Measurements from ENCODE around the gene TBC1D1.

The TBC1D1 gene

GRCh38 chr4:38128478-38129459, 237.9 kb downstream of the TBC1D1 start:
- peaks cover 38% of the 10 kb centered on the region for H3K4me1 ChIP-seq (ENCODE audit: control insufficient read depth, insufficient read depth, low read length, poor library complexity, severe bottlenecking)
- H3K27ac ChIP-seq (ENCODE audit: insufficient read depth, low read length, poor library complexity, severe bottlenecking): peak overlapping the region; percentile 53
- H3K36me3 ChIP-seq (ENCODE audit: control insufficient read depth, insufficient read depth, low read length): peaks cover 13% of the 10 kb centered on the region
- no peaks in the 10 kb centered on the region for H3K9me3 ChIP-seq (ENCODE audit: control insufficient read depth, low read length)
- no peaks in the 10 kb centered on the region for H3K27me3 ChIP-seq (replicated peaks; ENCODE audit: control insufficient read depth, insufficient read depth, low read length, poor library complexity, severe bottlenecking)
- H3K4me3 ChIP-seq (ENCODE audit: insufficient read depth, low read depth, low read length, poor library complexity, severe bottlenecking): no peak overlapping the region
- peak; percentile 24 to 55 (median 38) for DNase-seq

GRCh38 chr4:38129460-38130227, 238.8 kb downstream of the TBC1D1 start:
- Histone ChIP-seq H3K27me3 (replicated peaks; ENCODE audit: control insufficient read depth, insufficient read depth, low read length, poor library complexity, severe bottlenecking) (no peaks in the 10 kb centered on the region), H3K4me3 (ENCODE audit: insufficient read depth, low read depth, low read length, poor library complexity, severe bottlenecking) (no peak overlapping the region), H3K27ac (ENCODE audit: insufficient read depth, low read length, poor library complexity, severe bottlenecking) (peak overlapping the region; percentile 53), H3K4me1 (ENCODE audit: control insufficient read depth, insufficient read depth, low read length, poor library complexity, severe bottlenecking) (peaks cover 38% of the 10 kb centered on the region), H3K36me3 (ENCODE audit: control insufficient read depth, insufficient read depth, low read length) (peaks cover 13% of the 10 kb centered on the region), H3K9me3 (ENCODE audit: control insufficient read depth, low read length) (no peaks in the 10 kb centered on the region)
- no peak for DNase-seq

GRCh38 chr4:38130884-38131283, 240.0 kb downstream of the TBC1D1 start:
- Histone ChIP-seq H3K4me1 (ENCODE audit: control insufficient read depth, insufficient read depth, low read length, poor library complexity, severe bottlenecking) (peaks cover 38% of the 10 kb centered on the region), H3K27ac (ENCODE audit: insufficient read depth, low read length, poor library complexity, severe bottlenecking) (peak overlapping the region; percentile 64)

GRCh38 chr4:38131371-38132091, 240.6 kb downstream of the TBC1D1 start:
- peaks cover 5% of the 10 kb centered on the region for H3K36me3 ChIP-seq (ENCODE audit: control insufficient read depth, insufficient read depth, low read length)
- no peaks in the 10 kb centered on the region for H3K9me3 ChIP-seq (ENCODE audit: control insufficient read depth, low read length)
- peak; percentile 59 to 70 (median 63) for DNase-seq
- H3K27me3 ChIP-seq (replicated peaks; ENCODE audit: control insufficient read depth, insufficient read depth, low read length, poor library complexity, severe bottlenecking): no peaks in the 10 kb centered on the region
- H3K4me3 ChIP-seq (ENCODE audit: insufficient read depth, low read depth, low read length, poor library complexity, severe bottlenecking): no peak overlapping the region
- peaks cover 38% of the 10 kb centered on the region for H3K4me1 ChIP-seq (ENCODE audit: control insufficient read depth, insufficient read depth, low read length, poor library complexity, severe bottlenecking)
- peak overlapping the region; percentile 64 for H3K27ac ChIP-seq (ENCODE audit: insufficient read depth, low read length, poor library complexity, severe bottlenecking)

More at GRCh38 chr4:38130884-38131283, 240.0 kb downstream of the TBC1D1 start:
- no peak for DNase-seq
- Histone ChIP-seq H3K27me3 (replicated peaks; ENCODE audit: control insufficient read depth, insufficient read depth, low read length, poor library complexity, severe bottlenecking) (no peaks in the 10 kb centered on the region), H3K36me3 (ENCODE audit: control insufficient read depth, insufficient read depth, low read length) (peaks cover 7% of the 10 kb centered on the region), H3K4me3 (ENCODE audit: insufficient read depth, low read depth, low read length, poor library complexity, severe bottlenecking) (no peak overlapping the region), H3K9me3 (ENCODE audit: control insufficient read depth, low read length) (no peaks in the 10 kb centered on the region)

GRCh38 chr4:38132107-38132673, 241.3 kb downstream of the TBC1D1 start:
- DNase-seq: peak; percentile 41 to 52 (median 41)
- no peak overlapping the region for H3K4me3 ChIP-seq (ENCODE audit: insufficient read depth, low read depth, low read length, poor library complexity, severe bottlenecking)
- peak overlapping the region; percentile 64 for H3K27ac ChIP-seq (ENCODE audit: insufficient read depth, low read length, poor library complexity, severe bottlenecking)
- peaks cover 38% of the 10 kb centered on the region for H3K4me1 ChIP-seq (ENCODE audit: control insufficient read depth, insufficient read depth, low read length, poor library complexity, severe bottlenecking)
- peaks cover 8% of the 10 kb centered on the region for H3K36me3 ChIP-seq (ENCODE audit: control insufficient read depth, insufficient read depth, low read length)
- H3K27me3 ChIP-seq (replicated peaks; ENCODE audit: control insufficient read depth, insufficient read depth, low read length, poor library complexity, severe bottlenecking): no peaks in the 10 kb centered on the region
- H3K9me3 ChIP-seq (ENCODE audit: control insufficient read depth, low read length): no peaks in the 10 kb centered on the region

- no peaks in the 10 kb centered on the region for H3K27me3 ChIP-seq (replicated peaks; ENCODE audit: control insufficient read depth, insufficient read depth, low read length, poor library complexity, severe bottlenecking)
- no peak overlapping the region for H3K27ac ChIP-seq (ENCODE audit: insufficient read depth, low read length, poor library complexity, severe bottlenecking)
- peaks cover 38% of the 10 kb centered on the region for H3K4me1 ChIP-seq (ENCODE audit: control insufficient read depth, insufficient read depth, low read length, poor library complexity, severe bottlenecking)
- H3K9me3 ChIP-seq (ENCODE audit: control insufficient read depth, low read length): no peaks in the 10 kb centered on the region
- H3K36me3 ChIP-seq (ENCODE audit: control insufficient read depth, insufficient read depth, low read length): peaks cover 8% of the 10 kb centered on the region
- no peak overlapping the region for H3K4me3 ChIP-seq (ENCODE audit: insufficient read depth, low read depth, low read length, poor library complexity, severe bottlenecking)
- no peak for DNase-seq
Measured at GRCh38 chr4:38132843-38133662, 242.2 kb downstream of the TBC1D1 start.

- H3K36me3 ChIP-seq (ENCODE audit: control insufficient read depth, insufficient read depth, low read length): peaks cover 8% of the 10 kb centered on the region
- H3K27me3 ChIP-seq (replicated peaks; ENCODE audit: control insufficient read depth, insufficient read depth, low read length, poor library complexity, severe bottlenecking): no peaks in the 10 kb centered on the region
- H3K4me3 ChIP-seq (ENCODE audit: insufficient read depth, low read depth, low read length, poor library complexity, severe bottlenecking): no peak overlapping the region
- H3K4me1 ChIP-seq (ENCODE audit: control insufficient read depth, insufficient read depth, low read length, poor library complexity, severe bottlenecking): peaks cover 30% of the 10 kb centered on the region
- no peaks in the 10 kb centered on the region for H3K9me3 ChIP-seq (ENCODE audit: control insufficient read depth, low read length)
- no peak overlapping the region for H3K27ac ChIP-seq (ENCODE audit: insufficient read depth, low read length, poor library complexity, severe bottlenecking)
- no peak for DNase-seq
Measured at GRCh38 chr4:38133711-38134480, 243.0 kb downstream of the TBC1D1 start.

GRCh38 chr4:38135201-38135600, 244.3 kb downstream of the TBC1D1 start:
- no peaks in the 10 kb centered on the region for H3K9me3 ChIP-seq (ENCODE audit: control insufficient read depth, low read length)
- peaks cover 21% of the 10 kb centered on the region for H3K4me1 ChIP-seq (ENCODE audit: control insufficient read depth, insufficient read depth, low read length, poor library complexity, severe bottlenecking)
- no peak overlapping the region for H3K27ac ChIP-seq (ENCODE audit: insufficient read depth, low read length, poor library complexity, severe bottlenecking)
- no peak overlapping the region for H3K4me3 ChIP-seq (ENCODE audit: insufficient read depth, low read depth, low read length, poor library complexity, severe bottlenecking)
- H3K36me3 ChIP-seq (ENCODE audit: control insufficient read depth, insufficient read depth, low read length): peaks cover 8% of the 10 kb centered on the region
- no peak for DNase-seq
- no peaks in the 10 kb centered on the region for H3K27me3 ChIP-seq (replicated peaks; ENCODE audit: control insufficient read depth, insufficient read depth, low read length, poor library complexity, severe bottlenecking)
